ENCODE measurements around the gene ARRB2.

GRCh38 chr17:4733073-4733531 lies 22.7 kb downstream of the ARRB2 start:
- TF ChIP-seq ZNF384 (IDR thresholded peaks at IDR 0.05) (no peak), NFRKB (IDR thresholded peaks at IDR 0.05) (no peak), TARDBP (IDR thresholded peaks at IDR 0.05) (no peak), SP1 (IDR thresholded peaks at IDR 0.05) (no peak)

Data from HEK293T (cell line).